PFSK-1 (cell line): Measurements from ENCODE around the gene BRWD1.

Experiments
- REST ChIP-seq, 2 experiments: IDR thresholded peaks; 2 replicates each; pipeline versions ENCODE4 v1.6.1 to v1.8.0; 2011 to 2012; ENCODE audit warnings: low read depth in 2 of 2, low read length in 2 of 2, control low read depth in 1 of 2, inconsistent platforms in 1 of 2, mild to moderate bottlenecking in 1 of 2, moderate library complexity in 1 of 2; ENCODE audit not compliant: insufficient read depth in 1 of 2
- SIN3A ChIP-seq: IDR thresholded peaks from 2 replicates; pipeline ENCODE4 v1.6.1; 2012; ENCODE audit warnings: mild to moderate bottlenecking, low read length, moderate library complexity, borderline replicate concordance; ENCODE audit not compliant: insufficient read depth
- TAF1 ChIP-seq: IDR thresholded peaks from 2 replicates; pipeline ENCODE4 v1.6.1; 2012; ENCODE audit warnings: low read length, control low read depth, borderline replicate concordance; ENCODE audit not compliant: insufficient read depth

GRCh38 chr21:39321424-39321823 lies 8.0 kb upstream of the BRWD1 start:
- no peak for TF ChIP-seq SIN3A
- TF ChIP-seq REST (IDR thresholded peaks at IDR 0.05; ENCODE audit: insufficient read depth in 1 of 2, low read depth in 2 of 2, low read length in 2 of 2): no peak
- no peak for TF ChIP-seq TAF1
